Sigmoid colon (tissue), 7 donors: Measurements from ENCODE around the gene PCDHGB1. TPM values are rescaled to one million over a fixed set of nuclear protein-coding genes. Genes with fewer than 3 reads are reported as not detected.
"Not testable (repeated sequence)": the region's sequence is repeated elsewhere in the genome, so short reads cannot be mapped to it uniquely, and the experiment has no call there.

Experiments
- DNase-seq: peaks from one replicate; pipeline ENCODE4 v3.0.0-alpha.2; 2019
- H3K27ac ChIP-seq, 4 donors: fragments of 200-600 bp; sonication (generic); one replicate each; pipeline ENCODE4 v1.5.1; 2016 to 2019; ENCODE audit warnings: mild to moderate bottlenecking in 1 of 4
- H3K27me3 ChIP-seq, 3 donors: fragments of 200-600 bp; sonication (generic); one replicate each; pipeline ENCODE4 v1.5.1; 2019; ENCODE audit warnings: mild to moderate bottlenecking in 1 of 3
- H3K36me3 ChIP-seq, 4 donors: fragments of 200-600 bp; sonication (generic); one replicate each; pipeline ENCODE4 v1.5.1; 2016 to 2019
- H3K4me1 ChIP-seq, 4 donors: fragments of 200-600 bp; sonication (generic); one replicate each; pipeline ENCODE4 v1.5.1; 2017 to 2019
- H3K4me3 ChIP-seq, 4 donors: fragments of 200-600 bp; sonication (generic); one replicate each; pipeline ENCODE4 v1.5.1; 2017 to 2019; ENCODE audit warnings: mild to moderate bottlenecking in 2 of 4, moderate library complexity in 1 of 4
- H3K9me3 ChIP-seq, 4 donors: fragments of 200-600 bp in 3 of 4; sonication (generic) in 3 of 4; one replicate each; pipeline versions ENCODE4 v1.5.1 to v1.6.1; 2013 to 2019
- EP300 ChIP-seq, 4 donors: sonication (generic); formaldehyde crosslinking; IDR thresholded peaks; one replicate each; pipeline ENCODE4 v1.6.1; 2017; ENCODE audit warnings: antibody characterized with exemption in 4 of 4
- POLR2A ChIP-seq, 2 donors: fragments of 450-650 bp; IDR thresholded peaks; one replicate each; pipeline ENCODE4 v1.6.1; 2016; ENCODE audit warnings: antibody characterized with exemption in 2 of 2, mild to moderate bottlenecking in 2 of 2, moderate library complexity in 2 of 2
- POLR2AphosphoS5 ChIP-seq, 4 donors: sonication (generic); formaldehyde crosslinking; IDR thresholded peaks; one replicate each; pipeline ENCODE4 v1.6.1; 2017; ENCODE audit warnings: antibody characterized with exemption in 4 of 4
- WGBS, 2 donors: extraction: QIAGEN DNeasy Blood & Tissue Kit; methylation state at CpG; one replicate each; pipeline ENCODE4 v1.1.7; 2013; 5-methylcytosine and 5-hydroxymethylcytosine counted together
- intact Hi-C: fragments of 100-400 bp; cut with DNase I; formaldehyde crosslinking; loops from one replicate; pipeline ENCODE4 v1.15.1; 2023
- polyA plus RNA-seq, 3 donors: library from polyadenylated mRNA; stranded (reverse); fragments of 200-250 nt; gene quantifications; one replicate each; pipeline ENCODE4 v1.2.3, GENCODE V29; 2013
- total RNA-seq, 4 donors: library from RNA; depleted of rRNA; stranded (reverse); fragments of >200 nt; gene quantifications; one replicate each; pipeline ENCODE4 v1.1.0, GENCODE V29; 2016
- TF ChIP-seq, protein P1 (sequence below), 4 experiments: fragments of 450-650 bp in 3 of 4; fragments of 200-600 bp in 1 of 4; IDR thresholded peaks; one replicate each; pipeline ENCODE4 v1.5.1; 2016 to 2019; ENCODE audit warnings: antibody characterized with exemption in 4 of 4, mild to moderate bottlenecking in 3 of 4, moderate library complexity in 2 of 4
- donor health status: healthy with polysubstance abuse.
- donor health status: Bipolar disorder and iron deficiency.
- donor health status: healthy.

The PCDHGB1 gene
- total and polyA plus RNA-seq, 7 donors, result 0.26 to 8.4 (median 3.3) TPM; not detected in 2

DNA sequence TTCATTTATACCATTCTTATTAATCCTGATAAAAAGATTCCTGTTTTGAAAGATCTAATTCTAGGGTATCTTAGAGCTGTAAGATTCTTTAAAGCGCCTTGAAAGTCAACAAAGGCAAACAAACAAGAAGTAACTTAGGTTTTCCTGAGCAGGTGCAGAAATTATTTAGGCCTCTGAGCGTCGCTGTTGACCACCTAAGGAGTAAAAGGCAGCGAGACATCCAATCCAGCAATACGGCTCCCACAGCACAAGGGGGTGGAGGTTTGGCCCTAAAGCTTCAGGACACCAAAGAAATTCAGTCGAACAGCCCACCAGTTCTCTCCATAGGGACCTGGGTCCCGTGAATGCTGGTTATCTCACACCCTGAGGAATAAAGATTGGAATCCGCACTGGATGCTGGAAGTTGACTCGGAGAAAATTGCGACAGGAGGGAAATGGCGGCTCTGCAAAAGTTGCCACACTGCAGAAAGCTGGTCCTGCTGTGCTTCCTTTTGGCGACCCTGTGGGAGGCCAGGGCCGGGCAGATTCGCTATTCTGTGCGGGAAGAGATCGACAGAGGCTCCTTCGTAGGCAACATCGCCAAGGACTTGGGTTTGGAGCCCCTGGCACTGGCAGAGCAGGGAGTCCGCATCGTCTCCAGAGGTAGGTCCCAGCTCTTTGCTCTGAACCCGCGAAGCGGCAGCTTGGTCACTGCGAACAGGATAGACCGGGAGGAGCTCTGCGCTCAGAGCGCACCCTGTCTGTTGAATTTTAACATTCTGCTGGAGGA lies 11.2 kb upstream of the PCDHGB1 start, which contains the start of gene PCDHGA2:
TSS of gene PCDHGA2 (plus strand) at position 223 of the 769 bp plus-strand sequence.
- Histone ChIP-seq H3K27me3 (peaks cover 0 to 20% (median 5%) of the 10 kb centered on the region in 3 donors), H3K4me1 (no peaks in the 10 kb centered on the region), H3K27ac (no peak within 1 kb of the TSS), H3K9me3 (peaks cover 26 to 76% (median 57%) of the 10 kb centered on the region in 4 donors), H3K36me3 (no peaks in the 10 kb centered on the region), H3K4me3 (peak within 1 kb of the TSS in 3 of 4 donors; percentile 20 to 33 (median 33))
- no peak for DNase-seq
- TF ChIP-seq EP300 (IDR thresholded peaks at IDR 0.05), result no peak
- TF ChIP-seq, protein P1, sequence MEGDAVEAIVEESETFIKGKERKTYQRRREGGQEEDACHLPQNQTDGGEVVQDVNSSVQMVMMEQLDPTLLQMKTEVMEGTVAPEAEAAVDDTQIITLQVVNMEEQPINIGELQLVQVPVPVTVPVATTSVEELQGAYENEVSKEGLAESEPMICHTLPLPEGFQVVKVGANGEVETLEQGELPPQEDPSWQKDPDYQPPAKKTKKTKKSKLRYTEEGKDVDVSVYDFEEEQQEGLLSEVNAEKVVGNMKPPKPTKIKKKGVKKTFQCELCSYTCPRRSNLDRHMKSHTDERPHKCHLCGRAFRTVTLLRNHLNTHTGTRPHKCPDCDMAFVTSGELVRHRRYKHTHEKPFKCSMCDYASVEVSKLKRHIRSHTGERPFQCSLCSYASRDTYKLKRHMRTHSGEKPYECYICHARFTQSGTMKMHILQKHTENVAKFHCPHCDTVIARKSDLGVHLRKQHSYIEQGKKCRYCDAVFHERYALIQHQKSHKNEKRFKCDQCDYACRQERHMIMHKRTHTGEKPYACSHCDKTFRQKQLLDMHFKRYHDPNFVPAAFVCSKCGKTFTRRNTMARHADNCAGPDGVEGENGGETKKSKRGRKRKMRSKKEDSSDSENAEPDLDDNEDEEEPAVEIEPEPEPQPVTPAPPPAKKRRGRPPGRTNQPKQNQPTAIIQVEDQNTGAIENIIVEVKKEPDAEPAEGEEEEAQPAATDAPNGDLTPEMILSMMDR (IDR thresholded peaks at IDR 0.05), result peak in 1 of 4 experiments; percentile 14
- intact Hi-C loops, result no loop called here
- WGBS, 2 donors, result 14 to 34% methylated on average over 27 of the region's 27 CpGs

GRCh38 chr5:141340781-141341354 lies 9.0 kb upstream of the PCDHGB1 start:
- H3K4me3 ChIP-seq, DNase-seq, H3K36me3 ChIP-seq, intact Hi-C loops, H3K4me1 ChIP-seq, H3K27ac ChIP-seq: not testable (repeated sequence)
- Histone ChIP-seq H3K27me3 (peaks cover 0 to 27% (median 0%) of the 10 kb centered on the region in 3 donors), H3K9me3 (peaks cover 33 to 83% (median 60%) of the 10 kb centered on the region in 4 donors)
- 72 to 82% methylated on average over 45 of the region's 45 CpGs for WGBS, 2 donors

DNA sequence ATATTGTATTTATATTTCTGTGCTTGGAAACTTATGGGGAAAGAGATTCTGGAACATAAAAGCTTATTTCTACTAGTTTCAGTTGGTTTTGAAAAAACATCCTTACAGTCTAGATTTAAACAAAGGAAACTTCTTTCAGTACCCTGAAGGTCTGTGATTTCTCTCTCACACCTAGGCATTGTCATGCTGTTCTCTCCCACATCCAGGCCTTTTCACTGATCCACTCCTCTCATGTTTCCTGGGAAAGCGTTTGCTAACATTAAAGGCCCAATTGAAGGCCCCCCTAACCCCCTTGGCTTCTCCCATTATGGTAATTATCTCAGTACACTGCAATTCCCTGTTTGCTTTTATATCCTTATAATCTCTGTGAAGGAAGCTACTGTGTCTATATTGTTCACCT lies 7.1 kb upstream of the PCDHGB1 start:
- no peaks in the 10 kb centered on the region for H3K4me1 ChIP-seq
- DNase-seq, result no peak
- H3K4me3 ChIP-seq, result no peak overlapping the region
- intact Hi-C loops, result no loop called here
- TF ChIP-seq, protein P1 (IDR thresholded peaks at IDR 0.05), result no peak
- H3K27ac ChIP-seq, result no peak overlapping the region
- peaks cover 31 to 89% (median 58%) of the 10 kb centered on the region in 4 donors for H3K9me3 ChIP-seq
- WGBS, 2 donors, result 10 to 21% methylated on average over 1 of the region's 1 CpG
- peaks cover 0 to 37% (median 0%) of the 10 kb centered on the region in 3 donors for H3K27me3 ChIP-seq
- no peaks in the 10 kb centered on the region for H3K36me3 ChIP-seq

- H3K36me3 ChIP-seq, result no peaks in the 10 kb centered on the region
- H3K4me1 ChIP-seq, result no peaks in the 10 kb centered on the region
- intact Hi-C loops, result no loop called here
- H3K4me3 ChIP-seq, result peak within 1 kb of the TSS in 2 of 4 donors; percentile 13 to 22
- no peak within 1 kb of the TSS for H3K27ac ChIP-seq
- DNase-seq, result no peak
- TF ChIP-seq POLR2AphosphoS5 (IDR thresholded peaks at IDR 0.05) (no peak), EP300 (IDR thresholded peaks at IDR 0.05) (no peak), POLR2A (IDR thresholded peaks at IDR 0.05) (no peak)
- TF ChIP-seq, protein P1 (IDR thresholded peaks at IDR 0.05), result no peak
- H3K27me3 ChIP-seq, result peaks cover 0 to 37% (median 0%) of the 10 kb centered on the region in 3 donors
- WGBS, 2 donors, result 33 to 37% methylated on average over 9 of the region's 9 CpGs
- H3K9me3 ChIP-seq, result peaks cover 31 to 88% (median 54%) of the 10 kb centered on the region in 4 donors
Observed at GRCh38 chr5:141343242-141343952, 6.5 kb upstream of the PCDHGB1 start, which contains the start of gene PCDHGA3. PCDHGA3 (plus strand) TSS chr5:141343829; CDS start chr5:141344034, 205 bp downstream.

DNA sequence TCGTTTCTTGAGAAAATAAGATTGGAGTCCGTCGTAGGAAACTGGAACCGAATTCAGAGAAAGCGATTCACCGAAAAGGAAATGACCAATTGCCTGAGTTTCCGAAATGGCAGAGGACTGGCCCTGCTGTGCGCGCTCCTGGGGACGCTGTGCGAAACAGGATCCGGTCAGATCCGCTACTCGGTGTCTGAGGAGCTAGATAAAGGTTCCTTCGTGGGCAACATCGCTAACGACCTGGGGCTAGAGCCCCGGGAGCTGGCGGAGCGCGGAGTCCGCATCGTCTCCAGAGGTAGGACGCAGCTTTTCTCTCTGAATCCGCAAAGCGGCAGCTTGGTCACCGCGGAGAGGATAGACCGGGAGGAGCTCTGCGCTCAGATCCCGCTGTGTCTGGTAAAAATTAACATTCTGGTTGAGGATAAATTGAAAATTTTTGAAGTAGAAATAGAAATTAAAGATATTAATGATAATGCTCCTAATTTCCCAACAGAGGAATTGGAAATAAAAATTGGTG lies 5.9 kb upstream of the PCDHGB1 start:
- Histone ChIP-seq H3K27me3 (peaks cover 0 to 43% (median 0%) of the 10 kb centered on the region in 3 donors), H3K4me1 (no peaks in the 10 kb centered on the region), H3K9me3 (peaks cover 26 to 86% (median 51%) of the 10 kb centered on the region in 4 donors), H3K27ac (no peak overlapping the region), H3K4me3 (peak overlapping the region in 2 of 4 donors; percentile 13 to 22), H3K36me3 (no peaks in the 10 kb centered on the region)
- WGBS, 2 donors, result 36 to 60% methylated on average over 31 of the region's 31 CpGs
- intact Hi-C loops, result no loop called here
- DNase-seq, result no peak
- TF ChIP-seq POLR2AphosphoS5 (IDR thresholded peaks at IDR 0.05) (no peak), POLR2A (IDR thresholded peaks at IDR 0.05) (no peak), EP300 (IDR thresholded peaks at IDR 0.05) (no peak)
- TF ChIP-seq, protein P1 (IDR thresholded peaks at IDR 0.05), result no peak
